Loucy (cell line): ENCODE measurements around the gene ZNF607.

Experiments
- H2AFZ ChIP-seq: fragments of 200-600 bp; sonication (generic); 2 replicates; pipeline ENCODE4 v1.6.0; 2016; ENCODE audit warnings: antibody characterized with exemption, mild to moderate bottlenecking, low read length, moderate library complexity
- H3F3A ChIP-seq: fragments of 200-600 bp; 2 replicates; pipeline ENCODE4 v1.6.0; 2016; ENCODE audit warnings: antibody characterized with exemption, low read depth, mild to moderate bottlenecking
- H3K27me3 ChIP-seq: fragments of 200-600 bp; sonication (generic); 2 replicates; pipeline ENCODE4 v1.6.1; 2014; ENCODE audit warnings: low read length, mild to moderate bottlenecking; ENCODE audit not compliant: insufficient read depth, poor library complexity, severe bottlenecking
- H3K36me3 ChIP-seq: fragments of 200-600 bp; sonication (generic); 2 replicates; pipeline ENCODE4 v1.6.1; 2016; ENCODE audit warnings: low read length; ENCODE audit not compliant: insufficient read depth
- H3K4me1 ChIP-seq: fragments of 200-600 bp; sonication (generic); 2 replicates; pipeline ENCODE4 v1.5.1; 2014; ENCODE audit warnings: low read length, mild to moderate bottlenecking; ENCODE audit not compliant: insufficient read depth, poor library complexity, severe bottlenecking
- H3K4me2 ChIP-seq: fragments of 200-600 bp; sonication (generic); 2 replicates; pipeline ENCODE4 v1.6.0; 2014; ENCODE audit warnings: antibody characterized with exemption, low read length, low read depth, mild to moderate bottlenecking; ENCODE audit not compliant: poor library complexity, severe bottlenecking
- H3K4me3 ChIP-seq: fragments of 200-600 bp; sonication (generic); 2 replicates; pipeline ENCODE4 v1.5.1; 2014; ENCODE audit warnings: low read length, mild to moderate bottlenecking, mixed read lengths; ENCODE audit not compliant: poor library complexity, severe bottlenecking
- H3K79me2 ChIP-seq: fragments of 200-600 bp; sonication (generic); 2 replicates; pipeline ENCODE4 v1.6.1; 2014; ENCODE audit warnings: low read length; ENCODE audit not compliant: insufficient read depth
- H3K9ac ChIP-seq: fragments of 200-600 bp; sonication (generic); 2 replicates; pipeline ENCODE4 v1.6.0; 2014; ENCODE audit warnings: mild to moderate bottlenecking, low read depth, low read length, moderate library complexity; ENCODE audit not compliant: poor library complexity, severe bottlenecking
- H3K9me2 ChIP-seq: fragments of 200-600 bp; sonication (generic); replicated peaks from 2 replicates; pipeline ENCODE4 v1.6.1; 2016; ENCODE audit warnings: low read depth, low read length, mixed read lengths
- H3K9me3 ChIP-seq: fragments of 200-600 bp; sonication (generic); 2 replicates; pipeline ENCODE4 v1.6.1; 2014; ENCODE audit warnings: mild to moderate bottlenecking, antibody characterized with exemption, low read length, low read depth; ENCODE audit not compliant: insufficient read depth
- H4K20me1 ChIP-seq: fragments of 200-600 bp; sonication (generic); 2 replicates; pipeline ENCODE4 v1.6.0; 2014; ENCODE audit warnings: antibody characterized with exemption, low read length, mild to moderate bottlenecking; ENCODE audit not compliant: insufficient read depth, poor library complexity, severe bottlenecking
- CTCF ChIP-seq: fragments of 200-600 bp; sonication (generic); conservative IDR thresholded peaks from 2 replicates; pipeline ENCODE4 v1.5.1; 2014; ENCODE audit warnings: mild to moderate bottlenecking, antibody characterized with exemption, low read length
- EZH2phosphoT487 ChIP-seq: fragments of 200-600 bp; IDR thresholded peaks from 2 replicates; pipeline ENCODE4 v1.6.1; 2018; ENCODE audit warnings: antibody characterized with exemption, mild to moderate bottlenecking, moderate library complexity, borderline replicate concordance

ZNF607 gene

GRCh38 chr19:37655689-37656371 lies 63.7 kb downstream of the ZNF607 start:
- Histone ChIP-seq H3K36me3 (no peaks in the 10 kb centered on the region), H3K27me3 (no peaks in the 10 kb centered on the region), H3K9me3 (no peaks in the 10 kb centered on the region), H3K4me3 (peak overlapping the region; percentile 92), H3K9me2 (no peaks in the 10 kb centered on the region), H3F3A (no peaks in the 10 kb centered on the region), H4K20me1 (peaks cover 19% of the 10 kb centered on the region), H3K9ac (peak overlapping the region; percentile 92), H2AFZ (peak overlapping the region; percentile 97), H3K4me2 (peak overlapping the region; percentile 96), H3K4me1 (peaks cover 41% of the 10 kb centered on the region), H3K79me2 (peaks cover 43% of the 10 kb centered on the region)
- no peak for TF ChIP-seq EZH2phosphoT487
- no peak for TF ChIP-seq CTCF

DNA sequence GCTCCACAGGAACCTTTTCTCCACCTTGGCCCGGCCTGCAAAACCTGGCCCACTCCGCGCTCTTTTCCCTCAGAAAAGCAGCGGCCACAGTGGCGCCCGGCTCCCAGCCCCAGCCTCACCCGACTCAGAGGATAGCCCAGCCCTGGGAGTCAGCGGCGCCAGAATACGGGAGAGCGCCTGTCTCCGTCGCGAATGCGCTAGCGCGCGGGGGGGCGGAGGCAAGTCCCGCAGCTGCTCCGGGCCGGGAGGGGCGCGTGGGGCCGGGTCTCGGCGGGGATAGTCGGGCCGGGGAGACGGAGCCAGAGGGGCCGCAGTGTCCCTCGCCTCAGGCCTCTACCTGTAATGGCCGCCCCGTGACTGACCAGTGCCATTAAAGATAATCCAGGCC lies 64.3 kb downstream of the ZNF607 start, which contains the start of gene ZFP30:
TSS of gene ZFP30 (minus strand) at position 165 of the 388 bp plus-strand sequence. CDS start 7,643 bp downstream, outside the sequence.
- peaks cover 45% of the 10 kb centered on the region for H3K79me2 ChIP-seq
- H2AFZ ChIP-seq, result peak within 1 kb of the TSS; percentile 97
- H3K4me1 ChIP-seq, result peaks cover 41% of the 10 kb centered on the region
- no peaks in the 10 kb centered on the region for H3F3A ChIP-seq
- H3K4me3 ChIP-seq, result peak within 1 kb of the TSS; percentile 92
- peak within 1 kb of the TSS; percentile 92 for H3K9ac ChIP-seq
- H3K36me3 ChIP-seq, result no peaks in the 10 kb centered on the region
- H3K27me3 ChIP-seq, result no peaks in the 10 kb centered on the region
- H3K9me3 ChIP-seq, result no peaks in the 10 kb centered on the region
- TF ChIP-seq EZH2phosphoT487 (no peak), CTCF (no peak)
- peak within 1 kb of the TSS; percentile 96 for H3K4me2 ChIP-seq
- H4K20me1 ChIP-seq, result peaks cover 19% of the 10 kb centered on the region
- no peaks in the 10 kb centered on the region for H3K9me2 ChIP-seq

DNA sequence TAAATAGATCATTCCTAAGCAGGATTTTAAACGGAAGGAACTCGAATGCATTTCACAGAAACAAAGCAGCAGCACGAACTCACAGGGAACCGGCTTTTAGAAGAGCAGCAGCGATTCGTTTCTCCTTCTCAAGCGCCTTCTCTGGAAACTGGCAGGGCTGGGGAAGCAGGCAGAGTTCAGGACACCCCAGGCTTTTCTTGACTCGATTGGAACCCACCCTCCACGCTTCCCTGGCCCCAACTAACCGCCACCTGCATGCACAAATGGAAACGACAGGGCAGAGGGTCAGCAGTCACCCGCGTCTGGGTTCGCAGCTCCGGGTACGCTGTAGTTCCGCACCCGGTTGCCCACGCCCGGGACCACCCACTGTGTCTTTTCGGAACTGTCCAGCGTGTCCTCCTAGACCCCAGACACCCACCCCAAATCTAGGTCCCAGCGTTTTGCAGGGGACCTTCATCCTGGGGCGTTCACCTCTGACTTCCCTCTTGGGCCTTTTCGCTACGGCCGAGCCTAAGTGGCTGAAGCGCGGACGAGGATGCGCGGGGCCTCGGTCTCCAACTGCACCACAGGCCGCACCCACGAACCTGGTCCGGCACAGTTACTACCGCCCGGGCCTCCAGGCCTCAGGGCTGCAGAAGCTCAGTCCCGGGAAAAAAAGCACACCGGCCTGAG lies 64.8 kb downstream of the ZNF607 start:
- Histone ChIP-seq H3K9me3 (no peaks in the 10 kb centered on the region), H3K9me2 (no peaks in the 10 kb centered on the region), H3K4me2 (peak overlapping the region; percentile 96), H3K4me3 (peak overlapping the region; percentile 92), H3K36me3 (no peaks in the 10 kb centered on the region), H3K9ac (peak overlapping the region; percentile 92), H3K4me1 (peaks cover 41% of the 10 kb centered on the region), H2AFZ (peak overlapping the region; percentile 97), H3K27me3 (no peaks in the 10 kb centered on the region), H3F3A (no peaks in the 10 kb centered on the region), H4K20me1 (peaks cover 19% of the 10 kb centered on the region), H3K79me2 (peaks cover 50% of the 10 kb centered on the region)
- TF ChIP-seq CTCF (no peak), EZH2phosphoT487 (no peak)
